Measurements from ENCODE around the gene KDELR1. TPM values are rescaled to one million over a fixed set of nuclear protein-coding genes. Genes with fewer than 3 reads are reported as not detected.
"Not testable (repeated sequence)": the region's sequence is repeated elsewhere in the genome, so short reads cannot be mapped to it uniquely, and the experiment has no call there.

KDELR1 gene
- total RNA-seq, 3 donors from 2014 or later (not counting 1 experiment from before 2014, with no cell fraction given) = 41.5 to 47.5 (median 46.0) TPM

GRCh38 chr19:48373567-48373966, 17.8 kb downstream of the KDELR1 start:
- TF ChIP-seq CTCF (IDR thresholded peaks at IDR 0.05) = no peak
- Histone ChIP-seq H3K4me1 (ENCODE audit: control insufficient read depth, insufficient read depth, low read length) (no peaks in the 10 kb centered on the region), H3K9me3 (ENCODE audit: control insufficient read depth, insufficient read depth, low read length) (no peaks in the 10 kb centered on the region), H3K4me3 (ENCODE audit: low read length) (no peak overlapping the region), H3K36me3 (ENCODE audit: control insufficient read depth, insufficient read depth, low read length) (no peaks in the 10 kb centered on the region), H3K27me3 (ENCODE audit: control insufficient read depth, insufficient read depth, low read length) (no peaks in the 10 kb centered on the region), H3K27ac (ENCODE audit: low read length) (no peak overlapping the region)
- no peak for ATAC-seq
- Mint-ChIP-seq H3K4me3 (no peak overlapping the region), H3K27me3 (ENCODE audit: low read depth in 2 of 2) (no peaks in the 10 kb centered on the region), H3K36me3 (no peaks in the 10 kb centered on the region), H3K4me1 (no peaks in the 10 kb centered on the region), H3K9me3 (no peaks in the 10 kb centered on the region), H3K27ac (no peak overlapping the region)
- DNase-seq = no peak
- intact Hi-C loops (cut with micrococcal nuclease) = no loop called here
- 94% methylated on average over 11 of the region's 11 CpGs for WGBS (ENCODE audit: insufficient coverage)

DNA sequence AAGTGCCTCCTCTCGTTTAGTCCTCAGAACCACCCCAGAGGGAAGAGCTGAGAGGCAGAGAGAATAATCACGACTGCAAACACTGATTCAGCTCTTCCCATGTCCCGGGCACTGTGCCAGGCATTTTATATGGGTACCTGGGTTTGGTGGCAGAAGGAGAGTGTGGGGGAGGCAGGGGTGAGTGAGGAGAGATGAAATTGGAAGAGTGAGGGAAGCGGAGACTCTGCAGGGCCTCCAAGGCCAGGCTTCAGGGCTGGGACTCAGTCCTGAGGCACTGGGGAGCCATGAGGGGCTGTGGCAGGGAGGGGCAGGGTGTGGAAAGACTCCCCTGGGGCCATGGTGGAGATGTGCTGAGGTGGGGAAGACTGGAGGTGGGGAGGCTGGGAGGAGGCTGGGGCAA, 18.4 kb downstream of the KDELR1 start:
- H3K36me3 Mint-ChIP-seq = no peaks in the 10 kb centered on the region
- H3K4me3 ChIP-seq (ENCODE audit: low read length) = no peak overlapping the region
- no peak overlapping the region for H3K27ac Mint-ChIP-seq
- H3K4me1 Mint-ChIP-seq = no peaks in the 10 kb centered on the region
- H3K36me3 ChIP-seq (ENCODE audit: control insufficient read depth, insufficient read depth, low read length) = no peaks in the 10 kb centered on the region
- H3K27ac ChIP-seq (ENCODE audit: low read length) = no peak overlapping the region
- no peaks in the 10 kb centered on the region for H3K4me1 ChIP-seq (ENCODE audit: control insufficient read depth, insufficient read depth, low read length)
- intact Hi-C loops (cut with micrococcal nuclease) = no loop called here
- no peaks in the 10 kb centered on the region for H3K27me3 ChIP-seq (ENCODE audit: control insufficient read depth, insufficient read depth, low read length)
- ATAC-seq (no peak), DNase-seq (no peak)
- 84% methylated on average over 4 of the region's 4 CpGs for whole genome bisulfite sequencing (ENCODE audit: insufficient coverage)
- no peaks in the 10 kb centered on the region for H3K9me3 Mint-ChIP-seq
- TF ChIP-seq CTCF (IDR thresholded peaks at IDR 0.05) = no peak
- no peaks in the 10 kb centered on the region for H3K27me3 Mint-ChIP-seq (ENCODE audit: low read depth in 2 of 2)
- no peak overlapping the region for H3K4me3 Mint-ChIP-seq
- no peaks in the 10 kb centered on the region for H3K9me3 ChIP-seq (ENCODE audit: control insufficient read depth, insufficient read depth, low read length)

GRCh38 chr19:48371771-48372170, 19.6 kb downstream of the KDELR1 start:
- H3K9me3 Mint-ChIP-seq; H3K27me3 Mint-ChIP-seq (ENCODE audit: low read depth in 2 of 2); H3K4me1 ChIP-seq (ENCODE audit: control insufficient read depth, insufficient read depth, low read length); H3K36me3 ChIP-seq (ENCODE audit: control insufficient read depth, insufficient read depth, low read length); H3K27ac Mint-ChIP-seq; H3K4me1 Mint-ChIP-seq; ATAC-seq; H3K27me3 ChIP-seq (ENCODE audit: control insufficient read depth, insufficient read depth, low read length); H3K9me3 ChIP-seq (ENCODE audit: control insufficient read depth, insufficient read depth, low read length); H3K4me3 ChIP-seq (ENCODE audit: low read length); DNase-seq; intact Hi-C loops (cut with micrococcal nuclease); H3K4me3 Mint-ChIP-seq; H3K27ac ChIP-seq (ENCODE audit: low read length); H3K36me3 Mint-ChIP-seq: not testable (repeated sequence)
- 100% methylated on average over 5 of the region's 5 CpGs for WGBS (ENCODE audit: insufficient coverage)

DNA sequence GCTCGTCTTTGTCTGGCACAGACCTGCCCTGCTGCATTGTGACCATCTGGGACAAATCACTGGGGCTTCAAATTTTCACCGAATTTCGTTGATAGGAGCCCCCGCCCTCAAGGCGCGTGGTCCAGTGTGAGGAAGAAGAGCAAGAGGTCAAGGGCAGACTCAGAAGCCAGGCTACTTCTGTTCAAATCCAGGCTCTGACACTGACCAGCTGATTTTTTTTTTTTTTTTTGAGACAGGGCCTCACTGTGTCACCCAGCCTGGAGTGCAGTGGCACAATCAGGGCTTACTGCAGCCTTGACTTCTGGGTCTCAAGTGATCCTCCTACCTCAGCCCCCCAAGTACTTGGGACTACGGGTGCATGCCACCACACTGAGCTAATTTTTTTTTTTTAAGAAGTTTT, 20.0 kb downstream of the KDELR1 start:
- Histone ChIP-seq H3K9me3 (ENCODE audit: control insufficient read depth, insufficient read depth, low read length) (no peaks in the 10 kb centered on the region), H3K27ac (ENCODE audit: low read length) (no peak overlapping the region), H3K36me3 (ENCODE audit: control insufficient read depth, insufficient read depth, low read length) (no peaks in the 10 kb centered on the region), H3K4me1 (ENCODE audit: control insufficient read depth, insufficient read depth, low read length) (no peaks in the 10 kb centered on the region), H3K4me3 (ENCODE audit: low read length) (no peak overlapping the region), H3K27me3 (ENCODE audit: control insufficient read depth, insufficient read depth, low read length) (no peaks in the 10 kb centered on the region)
- intact Hi-C loops (cut with micrococcal nuclease) = no loop called here
- Mint-ChIP-seq H3K27ac (no peak overlapping the region), H3K36me3 (no peaks in the 10 kb centered on the region), H3K9me3 (no peaks in the 10 kb centered on the region), H3K27me3 (ENCODE audit: low read depth in 2 of 2) (no peaks in the 10 kb centered on the region), H3K4me1 (no peaks in the 10 kb centered on the region), H3K4me3 (no peak overlapping the region)
- TF ChIP-seq CTCF (IDR thresholded peaks at IDR 0.05) = no peak
- WGBS (ENCODE audit: insufficient coverage) = 91% methylated on average over 6 of the region's 7 CpGs
- ATAC-seq (no peak), DNase-seq (no peak)

Data from natural killer cell (primary cell).